ENCODE measurements around the gene RAB11FIP4.

Gene RAB11FIP4

DNA sequence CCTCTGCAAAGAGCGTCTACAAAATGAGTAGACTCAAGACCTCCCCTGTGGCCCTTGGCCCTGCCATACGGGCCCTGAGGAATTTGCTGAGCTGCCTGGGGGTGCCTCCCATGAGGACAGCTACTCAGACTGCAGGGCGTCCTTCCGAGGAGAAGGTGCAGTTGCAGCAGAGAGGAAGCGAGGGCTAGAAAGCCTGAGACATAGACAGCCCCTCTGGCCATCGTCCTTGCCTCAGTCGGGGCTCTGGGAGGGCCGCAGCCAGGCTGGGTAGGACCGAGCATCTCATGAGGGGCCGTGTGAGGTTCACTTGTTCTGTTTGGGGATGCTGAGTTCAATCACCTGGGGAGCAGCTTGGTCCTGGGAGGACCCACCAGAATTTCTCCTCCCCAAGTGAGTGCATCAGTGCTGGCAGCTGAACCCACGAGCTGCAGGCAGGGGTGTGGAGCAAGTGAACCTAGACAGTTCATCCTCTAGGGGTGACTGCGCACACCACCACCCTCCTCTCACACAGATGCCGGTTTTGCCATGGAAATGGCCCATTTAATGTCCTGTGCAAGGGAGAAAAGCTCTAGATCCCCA, 20.3 kb downstream of the RAB11FIP4 start:
- no peak for DNase-seq (ENCODE audit: low read depth)

GRCh38 chr17:31412511-31412910, 21.0 kb downstream of the RAB11FIP4 start:
- no peak for DNase-seq (ENCODE audit: low read depth)

GRCh38 chr17:31413081-31413799, 21.8 kb downstream of the RAB11FIP4 start:
- no peak for DNase-seq (ENCODE audit: low read depth)

DNA sequence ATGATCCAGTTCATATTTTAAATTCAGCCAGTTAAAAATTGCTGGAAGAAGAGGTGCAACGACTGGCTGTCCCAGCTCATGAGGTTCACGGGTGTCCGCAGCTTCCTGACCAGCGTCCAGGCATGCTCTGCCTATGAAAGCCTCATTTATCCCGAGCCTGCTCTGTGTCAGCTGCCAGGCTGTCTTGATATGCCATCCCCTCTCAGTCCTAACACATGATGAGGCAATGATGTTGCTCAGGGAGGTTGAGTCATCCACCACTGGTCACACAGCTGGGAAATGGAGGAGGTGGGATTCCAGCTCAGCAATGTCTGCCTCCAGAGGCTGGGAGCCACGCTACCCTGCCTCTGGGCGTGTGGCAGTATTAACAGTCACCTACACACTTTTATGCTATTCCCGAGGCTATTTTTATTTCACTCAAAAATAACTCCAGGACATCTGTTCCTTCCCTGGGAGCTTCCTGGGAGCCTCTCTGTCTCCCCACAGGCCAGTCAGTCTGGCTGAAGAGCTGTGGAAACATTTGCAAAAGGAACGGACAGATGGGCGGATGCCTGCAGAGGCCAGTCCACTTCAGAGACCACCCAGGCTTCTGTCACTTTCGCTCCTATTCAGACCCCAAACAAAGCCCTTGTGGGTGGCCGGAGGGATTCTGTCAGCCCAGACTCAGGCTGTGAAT, 22.5 kb downstream of the RAB11FIP4 start:
- DNase-seq (ENCODE audit: low read depth) = no peak

- no peak for DNase-seq (ENCODE audit: low read depth)
Measured at GRCh38 chr17:31414550-31414918, 23.1 kb downstream of the RAB11FIP4 start.

DNA sequence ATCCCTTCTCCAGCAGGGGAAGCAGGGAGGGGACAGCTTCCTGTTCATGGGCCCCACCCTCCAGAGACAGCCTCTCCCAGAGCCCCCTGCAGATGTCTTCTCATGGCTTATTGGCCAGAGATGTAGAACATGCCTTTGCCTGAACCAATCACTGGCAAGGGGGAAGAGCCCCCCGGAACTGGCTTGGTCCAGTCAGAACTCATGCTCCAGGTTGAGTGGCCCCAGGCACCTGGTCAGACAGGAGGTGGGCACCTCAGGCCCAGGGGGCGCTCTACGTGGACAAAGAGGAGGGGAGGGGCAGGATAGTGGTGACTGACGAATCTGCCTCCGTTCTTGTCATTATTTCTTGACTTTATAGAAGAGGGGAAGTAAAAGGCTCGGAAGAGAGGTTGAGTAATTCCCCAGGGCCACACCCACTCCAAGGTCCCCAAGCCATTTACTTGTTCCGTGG, 23.6 kb downstream of the RAB11FIP4 start:
- no peak for DNase-seq (ENCODE audit: low read depth)

- no peak for DNase-seq (ENCODE audit: low read depth)
Measured at GRCh38 chr17:31415640-31416502, 24.4 kb downstream of the RAB11FIP4 start.

DNA sequence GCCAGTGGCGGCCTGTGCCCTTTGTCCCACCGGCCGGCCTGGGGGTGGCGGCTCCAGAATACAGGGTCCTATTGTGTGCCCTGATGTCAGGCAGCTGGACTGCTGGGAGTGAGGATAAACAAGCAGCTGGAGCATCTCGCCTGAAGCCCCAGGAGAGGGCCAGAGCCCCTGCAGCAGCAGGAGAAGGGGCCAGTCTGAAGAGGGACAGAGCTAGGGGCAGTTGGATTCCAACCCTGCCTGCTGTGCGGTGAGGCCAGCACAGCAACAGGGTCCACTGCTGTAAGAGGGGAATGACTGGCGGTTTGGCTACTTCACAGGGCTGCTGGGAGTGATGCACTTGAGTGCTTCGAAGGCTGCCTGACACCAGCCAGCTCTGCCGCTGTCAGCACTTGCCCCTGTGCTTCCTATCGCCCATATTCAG, 25.0 kb downstream of the RAB11FIP4 start:
- no peak for DNase-seq (ENCODE audit: low read depth)

DNA sequence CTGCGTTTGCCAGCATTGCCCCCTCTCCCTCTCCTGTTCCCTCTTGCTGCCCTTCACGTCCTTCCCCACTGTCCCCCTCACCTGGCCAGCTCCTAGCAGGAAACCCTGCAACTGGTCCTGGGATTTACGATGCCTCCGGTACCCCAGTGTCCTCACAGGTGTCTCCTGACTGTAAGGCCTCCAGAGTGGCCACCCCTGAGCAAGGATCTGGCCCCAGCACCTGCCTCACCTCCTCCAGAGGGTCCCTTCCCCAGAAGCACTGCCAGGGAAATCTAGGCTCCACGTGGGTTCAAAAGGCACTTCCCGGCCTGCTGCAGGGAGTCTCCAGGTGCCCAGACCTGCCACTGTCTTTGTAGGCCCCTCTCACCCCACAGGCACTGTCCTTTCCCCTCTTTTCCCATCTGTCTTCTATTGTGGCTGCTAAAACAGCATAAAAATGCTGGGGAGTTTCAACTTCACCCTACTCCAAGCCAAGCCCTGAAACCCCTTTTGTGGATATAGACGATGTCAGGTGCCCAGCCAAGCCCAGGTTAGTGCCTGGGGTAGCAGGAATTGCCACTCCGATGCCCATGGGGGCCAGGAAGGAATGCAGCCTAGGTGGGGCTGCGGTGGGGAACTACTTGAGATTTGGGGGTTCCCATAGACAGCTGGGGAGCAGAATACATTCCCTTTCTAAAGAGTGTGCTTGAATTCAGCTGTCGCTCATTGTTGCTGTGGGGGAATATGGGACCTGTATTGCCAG, 25.7 kb downstream of the RAB11FIP4 start:
- no peak for DNase-seq (ENCODE audit: low read depth)

- DNase-seq (ENCODE audit: low read depth) = no peak
Measured at GRCh38 chr17:31418773-31419350, 27.4 kb downstream of the RAB11FIP4 start.

- no peak for DNase-seq (ENCODE audit: low read depth)
Measured at GRCh38 chr17:31422443-31422842, 31.0 kb downstream of the RAB11FIP4 start.

GRCh38 chr17:31424944-31425281, 33.4 kb downstream of the RAB11FIP4 start:
- DNase-seq (ENCODE audit: low read depth) = no peak

- no peak for DNase-seq (ENCODE audit: low read depth)
Measured at GRCh38 chr17:31425282-31426040, 34.0 kb downstream of the RAB11FIP4 start.

DNA sequence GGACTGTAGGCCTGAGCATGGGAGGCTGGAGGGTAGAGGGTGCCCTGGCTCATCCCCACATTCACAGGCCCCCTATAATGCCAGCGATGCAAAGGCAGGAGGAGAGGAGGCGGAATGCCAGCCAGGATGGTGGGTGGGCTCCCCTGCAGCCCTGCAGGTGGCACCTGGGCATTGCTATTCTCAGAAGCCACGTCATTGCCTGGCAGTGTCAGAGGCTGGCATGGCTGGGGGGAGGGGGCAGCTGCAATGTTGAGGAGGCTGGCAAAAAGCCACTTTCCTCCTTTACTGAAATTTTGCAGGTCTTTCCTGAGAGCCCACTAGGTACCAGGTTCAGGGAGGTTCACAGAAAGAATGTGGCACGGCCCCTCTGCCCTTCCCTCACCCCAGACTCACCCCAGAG, 36.2 kb downstream of the RAB11FIP4 start:
- no peak for DNase-seq (ENCODE audit: low read depth)

DNA sequence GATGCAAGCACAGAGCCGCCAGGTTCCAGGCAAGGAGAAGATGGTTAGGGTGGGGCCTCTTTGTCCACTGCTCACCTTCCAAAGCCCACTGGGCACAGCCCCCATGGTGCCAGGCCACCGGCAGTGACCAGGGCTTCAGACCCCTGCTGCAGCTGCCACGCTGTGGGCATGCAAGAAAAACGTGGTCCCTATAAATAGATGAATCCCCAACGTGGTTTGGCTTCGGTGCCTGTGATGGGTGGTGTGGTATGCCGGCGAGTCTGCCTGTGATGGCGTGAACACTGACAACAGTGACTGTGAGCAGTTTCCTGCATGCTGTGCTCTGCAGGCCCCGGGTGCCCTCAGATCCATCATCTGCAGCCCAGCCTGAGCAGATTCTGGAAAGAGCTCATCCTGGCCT, 36.6 kb downstream of the RAB11FIP4 start:
- no peak for DNase-seq (ENCODE audit: low read depth)

- DNase-seq (ENCODE audit: low read depth) = no peak
Measured at GRCh38 chr17:31428512-31428911, 37.0 kb downstream of the RAB11FIP4 start.

DNA sequence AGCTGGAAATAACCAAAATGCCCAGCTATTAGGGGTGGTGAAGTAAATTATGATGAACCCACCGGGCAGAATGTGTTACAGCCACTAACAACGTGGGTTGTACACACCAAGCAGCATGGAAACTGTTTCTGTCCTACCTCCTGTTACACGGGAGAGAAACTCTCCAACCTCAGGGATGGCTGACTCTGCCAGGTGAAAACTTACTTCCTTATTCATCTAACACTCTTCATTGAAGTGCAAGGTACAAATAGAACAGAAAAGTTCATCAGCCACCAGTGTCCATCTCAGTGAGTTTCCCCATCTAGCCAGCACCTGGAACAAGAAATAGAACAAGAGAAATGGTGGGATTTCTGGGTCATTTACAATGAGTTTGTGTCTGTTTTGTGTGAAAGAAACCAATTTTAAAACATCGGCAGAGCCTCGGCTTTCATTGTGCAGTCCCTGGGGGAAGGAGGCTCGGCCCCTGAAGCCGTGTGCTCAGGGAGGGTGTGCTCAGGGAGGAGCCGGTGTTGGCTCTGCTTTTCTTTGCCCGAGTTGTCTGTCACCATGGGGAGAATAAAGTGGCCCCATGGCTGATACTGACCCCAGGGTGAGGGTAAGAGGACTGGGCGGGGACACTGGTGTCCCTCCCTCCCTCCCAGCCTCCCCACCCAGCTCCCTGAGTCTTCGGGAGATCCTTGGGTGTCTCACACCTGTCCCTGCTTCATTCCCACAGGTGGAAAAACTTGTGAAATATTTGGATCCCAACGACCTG, 39.8 kb downstream of the RAB11FIP4 start:
- no peak for DNase-seq (ENCODE audit: low read depth)

- DNase-seq (ENCODE audit: low read depth) = no peak
Measured at GRCh38 chr17:31431852-31432658, 40.6 kb downstream of the RAB11FIP4 start.

Measured in activated gamma-delta T cell treated with anti-CD3 and anti-CD28 coated beads, Interleukin-2, amount 50 U/mL, for 16 hours (primary cell).